AG04449 (cell line): Measurements from ENCODE around the gene CHRDL2.
"Not testable (repeated sequence)": the region's sequence is repeated elsewhere in the genome, so short reads cannot be mapped to it uniquely, and the experiment has no call there.

Source experiments
- CTCF ChIA-PET: fragments of 350-600 bp; formaldehyde crosslinking; extraction: SDS; loops from one replicate; lab custom pipeline; 2021; ENCODE audit warnings: antibody characterized with exemption; lab: Yijun Ruan, JAX
- POLR2A ChIA-PET: fragments of 400-600, 350-600 bp; formaldehyde crosslinking; extraction: SDS; loops from one replicate; lab custom pipeline; 2020; ENCODE audit warnings: antibody characterized with exemption, inconsistent platforms; lab: Yijun Ruan, JAX
- DNase-seq: peaks from one replicate; pipeline ENCODE4 v3.0.0-alpha.2; 2010; ENCODE audit warnings: low read depth, low spot score
- H3K4me3 ChIP-seq: 2 replicates; pipeline ENCODE4 v1.5.1; 2011; ENCODE audit warnings: low read depth, mild to moderate bottlenecking, control low read depth, low read length
- CTCF ChIP-seq: IDR thresholded peaks from one replicate; pipeline ENCODE4 v1.5.1; 2011; ENCODE audit warnings: mild to moderate bottlenecking, moderate library complexity, low read length, control low read depth, inconsistent platforms; ENCODE audit not compliant: insufficient read depth; ENCODE audit errors: missing control alignments

Gene CHRDL2

GRCh38 chr11:74671520-74672196, 59.6 kb downstream of the CHRDL2 start:
- CTCF ChIA-PET = interaction anchor here (1.0 to 8.6 kb wide), 6 partner anchors 11 to 56 kb away, joined by 3 to 70 read pairs (median 3); no protein-coding TSS in a partner anchor
- H3K4me3 ChIP-seq = no peak overlapping the region
- POLR2A ChIA-PET = no interaction called here
- TF ChIP-seq CTCF = no peak
- DNase-seq = peak; percentile 52

- ChIA-PET CTCF (interaction anchor here (1.2 kb wide), 1 partner anchor 32 kb away, joined by 6 read pairs; no protein-coding TSS in a partner anchor), POLR2A (no interaction called here)
- TF ChIP-seq CTCF = no peak
- H3K4me3 ChIP-seq = no peak overlapping the region
- DNase-seq = no peak
Measured at GRCh38 chr11:74670171-74670570, 61.1 kb downstream of the CHRDL2 start.

DNA sequence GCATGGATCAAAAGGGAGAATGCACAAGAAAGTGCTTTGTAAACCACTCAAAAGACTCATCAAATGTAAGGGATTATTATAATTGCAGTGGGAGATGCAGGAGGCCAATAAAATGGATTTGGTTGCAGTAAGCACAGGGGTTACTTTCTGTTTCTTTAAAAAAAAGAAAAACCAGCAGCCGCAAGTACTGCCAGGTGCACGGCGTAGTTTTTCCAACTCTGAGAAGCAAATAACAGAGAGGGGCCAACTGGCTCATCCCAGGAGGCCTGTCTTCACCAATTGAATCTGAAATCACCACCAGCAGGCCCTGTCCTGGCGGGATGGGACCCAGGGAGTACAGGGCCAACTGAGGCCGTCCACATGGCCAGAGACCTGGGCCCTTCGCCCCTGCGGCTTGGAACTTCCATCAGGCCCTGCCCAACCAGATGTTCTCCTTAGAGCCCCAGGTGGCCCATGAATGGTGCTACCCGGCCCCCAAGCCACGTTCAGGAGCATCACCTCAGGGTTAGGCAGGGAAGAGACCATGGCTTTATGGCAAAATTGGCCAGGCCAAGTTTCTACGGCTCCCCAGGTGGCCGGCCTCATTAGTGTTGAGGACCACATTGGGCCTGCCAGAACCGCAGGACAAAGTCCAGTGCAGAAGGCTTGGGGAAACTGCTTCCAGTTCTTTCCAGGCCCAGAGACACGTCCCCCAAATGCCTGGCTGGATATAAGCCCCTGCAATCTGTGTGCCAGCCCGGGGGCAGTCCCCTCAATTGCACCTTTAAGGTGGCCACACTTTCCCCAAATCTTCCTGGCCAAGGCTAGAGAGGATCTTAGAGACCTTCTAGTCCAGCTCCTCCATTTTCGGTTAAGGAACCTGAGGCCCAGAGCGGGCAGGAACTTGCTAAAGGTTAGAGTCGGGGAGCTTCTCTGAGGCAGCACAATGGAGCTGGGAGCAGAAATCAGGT, 61.7 kb downstream of the CHRDL2 start:
- ChIA-PET POLR2A (no interaction called here), CTCF (interaction anchor here (1.2 kb wide), 1 partner anchor 33 kb away, joined by 6 read pairs; no protein-coding TSS in a partner anchor)
- no peak overlapping the region for H3K4me3 ChIP-seq
- TF ChIP-seq CTCF = no peak
- no peak for DNase-seq

- POLR2A ChIA-PET = no interaction called here
- TF ChIP-seq CTCF = no peak
- CTCF ChIA-PET = interaction anchor here (2.0 kb wide), 1 partner anchor 38 kb away, joined by 9 read pairs; no protein-coding TSS in a partner anchor
- H3K4me3 ChIP-seq = no peak overlapping the region
- no peak for DNase-seq
Measured at GRCh38 chr11:74663315-74663714, 67.9 kb downstream of the CHRDL2 start.

DNA sequence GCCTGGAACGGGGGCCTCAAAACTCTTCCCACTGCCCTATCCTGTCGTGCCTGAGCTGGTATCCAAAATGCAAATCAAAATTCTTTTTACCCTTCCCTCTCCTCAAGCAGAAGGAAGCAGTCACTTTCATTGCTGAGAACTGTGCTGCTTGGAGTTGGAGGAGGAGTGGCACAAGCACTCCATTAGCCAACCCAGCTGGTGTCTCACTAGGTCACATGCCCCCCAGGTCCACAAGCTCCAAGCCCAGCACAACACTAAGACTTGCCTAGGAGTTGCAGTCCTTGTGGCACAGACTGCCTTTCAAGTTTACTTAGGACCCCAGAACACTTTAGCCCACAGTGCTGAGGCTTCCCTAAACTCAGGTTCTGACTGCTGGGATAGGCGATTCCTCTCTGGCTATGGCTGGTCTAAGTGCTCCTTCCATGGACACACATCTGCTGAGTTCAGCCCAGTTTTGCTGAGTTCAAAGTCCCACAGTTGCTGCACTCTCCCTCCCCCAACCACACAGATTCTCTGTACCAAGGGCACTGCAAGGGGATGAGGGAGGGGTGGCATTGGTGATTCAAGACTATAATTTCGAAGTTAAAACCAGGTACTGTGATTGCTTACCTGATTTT, 68.6 kb downstream of the CHRDL2 start:
- CTCF ChIA-PET = interaction anchor here (0.9 kb wide), 1 partner anchor 21 kb away, joined by 4 read pairs; no protein-coding TSS in a partner anchor
- TF ChIP-seq CTCF = no peak
- DNase-seq = no peak
- no peak overlapping the region for H3K4me3 ChIP-seq
- POLR2A ChIA-PET = no interaction called here

- CTCF ChIA-PET = interaction anchor here (0.6 kb wide), 1 partner anchor 44 kb away, joined by 3 read pairs; no protein-coding TSS in a partner anchor
Measured at GRCh38 chr11:74659124-74659523, 72.1 kb downstream of the CHRDL2 start.

More at GRCh38 chr11:74659124-74659523, 72.1 kb downstream of the CHRDL2 start:
- POLR2A ChIA-PET, H3K4me3 ChIP-seq, DNase-seq: not testable (repeated sequence)
